Left kidney (tissue), 2 donors: ENCODE data around the gene KREMEN1. TPM values are rescaled to one million over a fixed set of nuclear protein-coding genes. Genes with fewer than 3 reads are reported as not detected.
"Not testable (repeated sequence)": the region's sequence is repeated elsewhere in the genome, so short reads cannot be mapped to it uniquely, and the experiment has no call there.

Experiments
- DNase-seq: peaks from one replicate; pipeline ENCODE4 v3.0.0-alpha.2; 2013
- polyA plus RNA-seq: library from polyadenylated mRNA; unstranded; fragments of 120-200 nt; gene quantifications from one replicate; pipeline ENCODE4 v1.2.1, GENCODE V29; 2013; ENCODE audit not compliant: insufficient read length

Gene KREMEN1
- polyA plus RNA-seq, 1 donor: 22.3 TPM

- DNase-seq: no peak
Observed at GRCh38 chr22:29102300-29102699, 29.5 kb downstream of the KREMEN1 start.

GRCh38 chr22:29103121-29103520 lies 30.3 kb downstream of the KREMEN1 start:
- no peak for DNase-seq

- no peak for DNase-seq
Observed at GRCh38 chr22:29105468-29105867, 32.6 kb downstream of the KREMEN1 start.

GRCh38 chr22:29106839-29107238 lies 34.0 kb downstream of the KREMEN1 start:
- no peak for DNase-seq

- no peak for DNase-seq
Observed at GRCh38 chr22:29108137-29108536, 35.3 kb downstream of the KREMEN1 start.

GRCh38 chr22:29109822-29110221 lies 37.0 kb downstream of the KREMEN1 start:
- peak; percentile 71 for DNase-seq

- no peak for DNase-seq
Observed at GRCh38 chr22:29110946-29111345, 38.1 kb downstream of the KREMEN1 start.

- no peak for DNase-seq
Observed at GRCh38 chr22:29112121-29112520, 39.3 kb downstream of the KREMEN1 start.

GRCh38 chr22:29112681-29113080 lies 39.8 kb downstream of the KREMEN1 start:
- DNase-seq: no peak

GRCh38 chr22:29113319-29113718 lies 40.5 kb downstream of the KREMEN1 start:
- no peak for DNase-seq

GRCh38 chr22:29114392-29114791 lies 41.6 kb downstream of the KREMEN1 start:
- DNase-seq: no peak

GRCh38 chr22:29115682-29116288 lies 43.0 kb downstream of the KREMEN1 start:
- no peak for DNase-seq

- no peak for DNase-seq
Observed at GRCh38 chr22:29116397-29117123, 43.7 kb downstream of the KREMEN1 start.

- DNase-seq: no peak
Observed at GRCh38 chr22:29117799-29118477, 45.1 kb downstream of the KREMEN1 start.

- DNase-seq: not testable (repeated sequence)
Observed at GRCh38 chr22:29120098-29120912, 47.5 kb downstream of the KREMEN1 start.

GRCh38 chr22:29121124-29121523 lies 48.3 kb downstream of the KREMEN1 start:
- DNase-seq: no peak

- no peak for DNase-seq
Observed at GRCh38 chr22:29122041-29122440, 49.2 kb downstream of the KREMEN1 start.

GRCh38 chr22:29124777-29125442 lies 52.1 kb downstream of the KREMEN1 start:
- DNase-seq: no peak

- DNase-seq: no peak
Observed at GRCh38 chr22:29125443-29125778, 52.6 kb downstream of the KREMEN1 start.

- DNase-seq: no peak
Observed at GRCh38 chr22:29125844-29126243, 53.0 kb downstream of the KREMEN1 start.

GRCh38 chr22:29126670-29127395 lies 54.0 kb downstream of the KREMEN1 start:
- no peak for DNase-seq
